GM18907 (cell line): ENCODE data around the gene REV1.

ENCODE experiments used
- ATAC-seq: cut with Tn5 transposase; IDR thresholded peaks from one replicate; pipeline ENCODE4 v1.9.1; 2021; ENCODE audit warnings: mild to moderate bottlenecking, moderate library complexity; ENCODE audit not compliant: unreplicated experiment

Gene REV1

GRCh38 chr2:99404797-99405669, 84.8 kb downstream of the REV1 start:
- no peak for ATAC-seq

- ATAC-seq, result no peak
Observed at GRCh38 chr2:99404039-99404796, 85.6 kb downstream of the REV1 start.

- no peak for ATAC-seq
Observed at GRCh38 chr2:99403524-99403923, 86.3 kb downstream of the REV1 start.

- ATAC-seq, result no peak
Observed at GRCh38 chr2:99403084-99403483, 86.7 kb downstream of the REV1 start.

GRCh38 chr2:99401841-99402240, 88.0 kb downstream of the REV1 start:
- no peak for ATAC-seq

- ATAC-seq, result no peak
Observed at GRCh38 chr2:99399795-99400194, 90.0 kb downstream of the REV1 start.

- no peak for ATAC-seq
Observed at GRCh38 chr2:99399063-99399462, 90.8 kb downstream of the REV1 start.

- no peak for ATAC-seq
Observed at GRCh38 chr2:99398303-99398702, 91.5 kb downstream of the REV1 start.

GRCh38 chr2:99397266-99397920, 92.4 kb downstream of the REV1 start:
- no peak for ATAC-seq

GRCh38 chr2:99395589-99396130, 94.2 kb downstream of the REV1 start:
- no peak for ATAC-seq

- no peak for ATAC-seq
Observed at GRCh38 chr2:99389946-99390345, 99.9 kb downstream of the REV1 start.

GRCh38 chr2:99389371-99389770, 100.4 kb downstream of the REV1 start:
- ATAC-seq, result no peak

- ATAC-seq, result no peak
Observed at GRCh38 chr2:99388892-99389291, 100.9 kb downstream of the REV1 start.

- no peak for ATAC-seq
Observed at GRCh38 chr2:99386011-99386410, 103.8 kb downstream of the REV1 start.

- no peak for ATAC-seq
Observed at GRCh38 chr2:99382143-99382542, 107.7 kb downstream of the REV1 start.

- peak; percentile 75 for ATAC-seq
Observed at GRCh38 chr2:99380376-99381010, 109.3 kb downstream of the REV1 start.

GRCh38 chr2:99377879-99378278, 111.9 kb downstream of the REV1 start:
- no peak for ATAC-seq

GRCh38 chr2:99376254-99376864, 113.5 kb downstream of the REV1 start:
- no peak for ATAC-seq

GRCh38 chr2:99374747-99375146, 115.1 kb downstream of the REV1 start:
- no peak for ATAC-seq

- no peak for ATAC-seq
Observed at GRCh38 chr2:99373144-99373543, 116.7 kb downstream of the REV1 start.
